Spleen (tissue), 7 donors: ENCODE measurements around the gene SETBP1.

Source experiments
- POLR2A ChIP-seq, 3 donors: fragments of 450-650 bp; IDR thresholded peaks; one replicate each; pipeline ENCODE4 v1.5.1; 2017; ENCODE audit warnings: antibody characterized with exemption in 3 of 3, mild to moderate bottlenecking in 1 of 3
- POLR2AphosphoS5 ChIP-seq, 3 donors: sonication (generic); formaldehyde crosslinking; IDR thresholded peaks; one replicate each; pipeline ENCODE4 v1.5.1; 2017; ENCODE audit warnings: antibody characterized with exemption in 3 of 3
- TF ChIP-seq, protein P1 (sequence below), 11 experiments: fragments of 200-600 bp in 7 of 11; fragments of 450-650 bp in 4 of 11; sonication (generic) in 4 of 11; IDR thresholded peaks in 8 of 11; conservative IDR thresholded peaks in 3 of 11; 1 replicate in 7 of 11; 2 replicates in 4 of 11; pipeline versions ENCODE4 v1.4.0 to v1.8.0; 2016 to 2021; ENCODE audit warnings: antibody characterized with exemption in 11 of 11, inconsistent platforms in 4 of 11, mild to moderate bottlenecking in 1 of 11
- donor health status: DM: no; HTN: no; CAD: no; lungs with moderate emphysema.
- donor health status: DM: no; HTN: no; CAD: no.
- donor health status: DM: no; HTN: no; CAD: no.

DNA sequence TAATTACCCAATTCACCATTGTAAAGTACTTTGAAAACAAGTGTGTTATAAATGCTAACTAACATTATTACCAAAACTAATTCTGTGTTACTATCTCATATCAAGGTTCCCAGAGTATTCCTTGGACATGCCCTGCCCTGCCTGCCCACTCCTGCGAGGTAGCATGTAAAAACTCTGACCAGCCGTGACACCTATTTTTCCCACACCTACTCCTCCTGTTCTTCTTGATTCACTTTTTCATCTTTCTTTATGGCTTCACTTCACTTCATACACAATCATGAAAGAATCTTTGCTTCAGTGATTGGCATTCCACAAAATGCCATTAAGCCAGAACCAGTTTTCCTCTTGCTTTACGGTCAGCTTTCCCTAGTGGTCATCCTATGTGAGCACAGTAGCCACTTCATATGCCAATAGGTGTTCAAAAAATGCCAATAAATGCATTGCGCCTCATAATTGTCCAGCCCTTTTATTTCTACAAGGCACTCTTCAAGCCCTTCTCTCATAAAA is 42.6 kb upstream of the SETBP1 start:
- TF ChIP-seq, protein P1, sequence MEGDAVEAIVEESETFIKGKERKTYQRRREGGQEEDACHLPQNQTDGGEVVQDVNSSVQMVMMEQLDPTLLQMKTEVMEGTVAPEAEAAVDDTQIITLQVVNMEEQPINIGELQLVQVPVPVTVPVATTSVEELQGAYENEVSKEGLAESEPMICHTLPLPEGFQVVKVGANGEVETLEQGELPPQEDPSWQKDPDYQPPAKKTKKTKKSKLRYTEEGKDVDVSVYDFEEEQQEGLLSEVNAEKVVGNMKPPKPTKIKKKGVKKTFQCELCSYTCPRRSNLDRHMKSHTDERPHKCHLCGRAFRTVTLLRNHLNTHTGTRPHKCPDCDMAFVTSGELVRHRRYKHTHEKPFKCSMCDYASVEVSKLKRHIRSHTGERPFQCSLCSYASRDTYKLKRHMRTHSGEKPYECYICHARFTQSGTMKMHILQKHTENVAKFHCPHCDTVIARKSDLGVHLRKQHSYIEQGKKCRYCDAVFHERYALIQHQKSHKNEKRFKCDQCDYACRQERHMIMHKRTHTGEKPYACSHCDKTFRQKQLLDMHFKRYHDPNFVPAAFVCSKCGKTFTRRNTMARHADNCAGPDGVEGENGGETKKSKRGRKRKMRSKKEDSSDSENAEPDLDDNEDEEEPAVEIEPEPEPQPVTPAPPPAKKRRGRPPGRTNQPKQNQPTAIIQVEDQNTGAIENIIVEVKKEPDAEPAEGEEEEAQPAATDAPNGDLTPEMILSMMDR (IDR thresholded peaks at IDR 0.05 in 8 of 11, conservative IDR thresholded peaks at IDR 0.05 in 3 of 11) = no peak
- TF ChIP-seq POLR2A (IDR thresholded peaks at IDR 0.05) = no peak
- TF ChIP-seq POLR2AphosphoS5 (IDR thresholded peaks at IDR 0.05) = no peak
